GM13977 (cell line): ENCODE measurements around the gene NRXN2.

Source experiments
- DNase-seq: peaks from one replicate; pipeline ENCODE4 v3.0.0; 2012; ENCODE audit warnings: low spot score
- CTCF ChIP-seq: IDR thresholded peaks from 2 replicates; pipeline ENCODE4 v1.5.1; 2012; ENCODE audit warnings: mild to moderate bottlenecking, control low read depth; ENCODE audit not compliant: insufficient read depth; ENCODE audit errors: extremely low read depth, missing control alignments
- in situ Hi-C: fragments of 300-500 bp; cut with MboI; formaldehyde crosslinking; loops from one replicate; pipeline ENCODE4 v1.12.0; 2022; ENCODE audit warnings: low sequenced_read_pairs, low pct_unique_long_range_greater_than_20kb, mixed read lengths, inconsistent platforms; ENCODE audit not compliant: unreplicated experiment

Gene NRXN2

GRCh38 chr11:64626637-64627036, 96.4 kb downstream of the NRXN2 start:
- DNase-seq: no peak
- in situ Hi-C loops: no loop called here
- no peak for TF ChIP-seq CTCF

- no peak for TF ChIP-seq CTCF
- in situ Hi-C loops: no loop called here
- no peak for DNase-seq
These were observed 98.0 kb downstream of the NRXN2 start for GRCh38 chr11:64624883-64625481.

GRCh38 chr11:64622681-64623080, 100.3 kb downstream of the NRXN2 start:
- no peak for DNase-seq
- TF ChIP-seq CTCF: no peak
- in situ Hi-C loops: no loop called here

GRCh38 chr11:64621283-64622019, 101.5 kb downstream of the NRXN2 start:
- TF ChIP-seq CTCF: no peak
- DNase-seq: no peak
- in situ Hi-C loops: no loop called here

- DNase-seq: no peak
- no peak for TF ChIP-seq CTCF
- in situ Hi-C loops: no loop called here
These were observed 102.5 kb downstream of the NRXN2 start for GRCh38 chr11:64620381-64620971.

- in situ Hi-C loops: no loop called here
- no peak for DNase-seq
- no peak for TF ChIP-seq CTCF
These were observed 103.1 kb downstream of the NRXN2 start for GRCh38 chr11:64619811-64620380.
